ENCODE measurements around the gene WDR37.

- TF ChIP-seq CTCF (IDR thresholded peaks at IDR 0.05) = no peak
- TF ChIP-seq POLR2A (IDR thresholded peaks at IDR 0.05) = no peak
Measured at GRCh38 chr10:1149793-1150637, 93.8 kb downstream of the WDR37 start.

All from prostate gland (tissue), 2 donors.